ENCODE measurements around the gene CD69. TPM values are rescaled to one million over a fixed set of nuclear protein-coding genes. Genes with fewer than 3 reads are reported as not detected.

CD69 gene
- total RNA-seq, 4 donors from 2014 or later = 4.2 to 13.5 (median 7.4) TPM

GRCh38 chr12:9762369-9762768, 1.7 kb upstream of the CD69 start:
- no peaks in the 10 kb centered on the region for H3K36me3 ChIP-seq
- no peak for DNase-seq (ENCODE audit: low spot score in 2 of 2)
- 95 to 96% methylated on average over 5 of the region's 5 CpGs for WGBS, 2 donors
- H3K27ac ChIP-seq = peak overlapping the region in 1 of 4 donors; percentile 82
- no peaks in the 10 kb centered on the region for H3K27me3 ChIP-seq
- H3K4me3 ChIP-seq = no peak overlapping the region
- no peaks in the 10 kb centered on the region for H3K9me3 ChIP-seq
- peaks cover 0 to 7% (median 0%) of the 10 kb centered on the region in 4 donors for H3K4me1 ChIP-seq
- no peak for TF ChIP-seq EP300 (IDR thresholded peaks at IDR 0.05)
- no peak for TF ChIP-seq POLR2A (IDR thresholded peaks at IDR 0.05)
- TF ChIP-seq, protein P1, sequence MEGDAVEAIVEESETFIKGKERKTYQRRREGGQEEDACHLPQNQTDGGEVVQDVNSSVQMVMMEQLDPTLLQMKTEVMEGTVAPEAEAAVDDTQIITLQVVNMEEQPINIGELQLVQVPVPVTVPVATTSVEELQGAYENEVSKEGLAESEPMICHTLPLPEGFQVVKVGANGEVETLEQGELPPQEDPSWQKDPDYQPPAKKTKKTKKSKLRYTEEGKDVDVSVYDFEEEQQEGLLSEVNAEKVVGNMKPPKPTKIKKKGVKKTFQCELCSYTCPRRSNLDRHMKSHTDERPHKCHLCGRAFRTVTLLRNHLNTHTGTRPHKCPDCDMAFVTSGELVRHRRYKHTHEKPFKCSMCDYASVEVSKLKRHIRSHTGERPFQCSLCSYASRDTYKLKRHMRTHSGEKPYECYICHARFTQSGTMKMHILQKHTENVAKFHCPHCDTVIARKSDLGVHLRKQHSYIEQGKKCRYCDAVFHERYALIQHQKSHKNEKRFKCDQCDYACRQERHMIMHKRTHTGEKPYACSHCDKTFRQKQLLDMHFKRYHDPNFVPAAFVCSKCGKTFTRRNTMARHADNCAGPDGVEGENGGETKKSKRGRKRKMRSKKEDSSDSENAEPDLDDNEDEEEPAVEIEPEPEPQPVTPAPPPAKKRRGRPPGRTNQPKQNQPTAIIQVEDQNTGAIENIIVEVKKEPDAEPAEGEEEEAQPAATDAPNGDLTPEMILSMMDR (IDR thresholded peaks at IDR 0.05) = no peak

GRCh38 chr12:9761419-9761781, 699 bp upstream of the CD69 start:
- peaks cover 0 to 7% (median 0%) of the 10 kb centered on the region in 4 donors for H3K4me1 ChIP-seq
- peak overlapping the region in 1 of 4 donors; percentile 40 for H3K4me3 ChIP-seq
- no peaks in the 10 kb centered on the region for H3K9me3 ChIP-seq
- peak overlapping the region in 2 of 4 donors; percentile 23 to 82 for H3K27ac ChIP-seq
- 55 to 68% methylated on average over 4 of the region's 4 CpGs for WGBS, 2 donors
- TF ChIP-seq, protein P1 (IDR thresholded peaks at IDR 0.05) = no peak
- no peak for TF ChIP-seq EP300 (IDR thresholded peaks at IDR 0.05)
- no peak for TF ChIP-seq POLR2A (IDR thresholded peaks at IDR 0.05)
- no peaks in the 10 kb centered on the region for H3K27me3 ChIP-seq
- no peak for DNase-seq (ENCODE audit: low spot score in 2 of 2)
- H3K36me3 ChIP-seq = no peaks in the 10 kb centered on the region

DNA sequence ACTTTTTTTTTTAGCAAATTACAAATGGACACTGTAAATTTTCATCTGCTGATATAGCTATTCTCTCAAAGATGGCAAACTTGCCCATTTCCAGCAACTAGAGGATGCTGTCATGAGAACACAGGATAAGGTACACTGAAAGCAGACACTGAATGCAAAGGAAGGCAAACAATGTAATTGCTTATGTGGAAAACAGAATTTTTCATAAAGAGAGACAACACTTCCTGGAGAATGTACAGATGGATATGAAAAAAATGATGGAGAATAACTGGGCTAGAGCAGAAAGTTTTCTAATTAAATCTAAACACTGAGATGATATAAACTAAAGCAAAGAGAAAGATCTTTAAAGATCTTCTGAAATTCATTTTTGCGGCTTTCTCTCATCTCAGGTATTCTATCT, 581 bp downstream of the CD69 start:
- no peaks in the 10 kb centered on the region for H3K9me3 ChIP-seq
- TF ChIP-seq EP300 (IDR thresholded peaks at IDR 0.05) (no peak), POLR2A (IDR thresholded peaks at IDR 0.05) (no peak)
- TF ChIP-seq, protein P1 (IDR thresholded peaks at IDR 0.05) = no peak
- no peaks in the 10 kb centered on the region for H3K36me3 ChIP-seq
- no peaks in the 10 kb centered on the region for H3K27me3 ChIP-seq
- peak overlapping the region in 2 of 4 donors; percentile 22 to 40 for H3K4me3 ChIP-seq
- no peaks in the 10 kb centered on the region for H3K4me1 ChIP-seq
- no peak for DNase-seq (ENCODE audit: low spot score in 2 of 2)
- 87 to 88% methylated on average over 1 of the region's 1 CpG for WGBS, 2 donors
- peak overlapping the region in 2 of 4 donors; percentile 23 to 82 for H3K27ac ChIP-seq

DNA sequence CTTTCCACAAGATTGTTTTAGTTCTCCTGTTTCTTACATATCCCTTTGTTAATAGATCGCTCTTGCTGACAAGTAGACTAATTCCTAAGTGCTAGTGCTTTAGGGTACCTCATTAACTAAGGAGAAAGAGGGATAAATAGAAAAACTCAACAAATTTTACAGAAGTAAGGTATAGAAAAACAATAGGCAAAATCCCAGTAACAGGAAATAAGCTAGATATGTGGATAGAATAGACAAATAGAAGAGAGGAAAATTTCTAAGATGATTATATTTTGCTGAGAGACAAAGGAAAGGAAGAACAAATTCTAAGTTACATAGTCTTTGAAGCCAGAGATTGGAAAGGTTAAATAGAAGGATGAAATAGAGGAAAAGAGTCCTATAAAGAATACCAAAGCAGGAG, 1.0 kb downstream of the CD69 start:
- H3K4me1 ChIP-seq = no peaks in the 10 kb centered on the region
- H3K36me3 ChIP-seq = no peaks in the 10 kb centered on the region
- WGBS, 2 donors = 84 to 94% methylated on average over 1 of the region's 1 CpG
- H3K4me3 ChIP-seq = peak overlapping the region in 2 of 4 donors; percentile 22 to 40
- TF ChIP-seq POLR2A (IDR thresholded peaks at IDR 0.05) (no peak), EP300 (IDR thresholded peaks at IDR 0.05) (no peak)
- TF ChIP-seq, protein P1 (IDR thresholded peaks at IDR 0.05) = no peak
- H3K9me3 ChIP-seq = no peaks in the 10 kb centered on the region
- no peak for DNase-seq (ENCODE audit: low spot score in 2 of 2)
- H3K27me3 ChIP-seq = no peaks in the 10 kb centered on the region
- H3K27ac ChIP-seq = peak overlapping the region in 2 of 4 donors; percentile 23 to 82

GRCh38 chr12:9758119-9758518, 2.6 kb downstream of the CD69 start:
- WGBS, 2 donors = 79 to 83% methylated on average over 3 of the region's 3 CpGs

More at GRCh38 chr12:9758119-9758518, 2.6 kb downstream of the CD69 start:
- Histone ChIP-seq H3K4me1 (no peaks in the 10 kb centered on the region), H3K27me3 (no peaks in the 10 kb centered on the region), H3K4me3 (peak overlapping the region in 2 of 4 donors; percentile 22 to 40), H3K27ac (peak overlapping the region in 3 of 4 donors; percentile 6 to 82 (median 23)), H3K36me3 (no peaks in the 10 kb centered on the region), H3K9me3 (no peaks in the 10 kb centered on the region)
- no peak for DNase-seq (ENCODE audit: low spot score in 2 of 2)
- TF ChIP-seq EP300 (IDR thresholded peaks at IDR 0.05) (no peak), POLR2A (IDR thresholded peaks at IDR 0.05) (no peak)
- TF ChIP-seq, protein P1 (IDR thresholded peaks at IDR 0.05) = no peak
